MM.1S (cell line): ENCODE data around the gene IGF1R.

Experiments
- CTCF ChIP-seq: fragments of 300-600 bp; sonication (generic); IDR thresholded peaks from 2 replicates; pipeline ENCODE4 v1.5.1; 2016; ENCODE audit warnings: antibody characterized with exemption, low read length, mixed read lengths
- EZH2 ChIP-seq: fragments of 300-600 bp; sonication (generic); optimal IDR thresholded peaks from 2 replicates; pipeline ENCODE3; 2017; ENCODE audit warnings: low read depth, mild to moderate bottlenecking, antibody characterized with exemption, low read length, mixed read lengths

- TF ChIP-seq CTCF (no peak), EZH2 (no peak)
Observed at GRCh38 chr15:98753726-98754656, 105.7 kb downstream of the IGF1R start.
